Ovary (tissue), 9 donors: Measurements from ENCODE around the gene AMBP. TPM values are rescaled to one million over a fixed set of nuclear protein-coding genes. Genes with fewer than 3 reads are reported as not detected.
A peak's percentile ranks its signal among the peaks of the same experiment; 100 is the strongest.

ENCODE experiments used
- DNase-seq, 5 donors: peaks; one replicate each; pipeline ENCODE4 v3.0.0-alpha.2; 2019 to 2020
- H3K27ac ChIP-seq, 2 donors: fragments of 200-600 bp; one replicate each; pipeline versions ENCODE4 v1.5.1 to v1.8.0; 2019 to 2022
- H3K27me3 ChIP-seq: fragments of 200-600 bp; one replicate; pipeline ENCODE4 v1.8.0; 2022
- H3K36me3 ChIP-seq: fragments of 200-600 bp; sonication (generic); one replicate; pipeline ENCODE4 v1.5.1; 2019
- H3K4me1 ChIP-seq: one replicate; pipeline ENCODE4 v1.8.1; 2013; ENCODE audit warnings: mild to moderate bottlenecking, moderate library complexity; ENCODE audit not compliant: insufficient read depth
- H3K4me3 ChIP-seq: fragments of 200-600 bp; sonication (generic); one replicate; pipeline ENCODE4 v1.5.1; 2017
- H3K9me3 ChIP-seq, 2 donors: fragments of 200-600 bp in 1 of 2; sonication (generic) in 1 of 2; one replicate each; pipeline versions ENCODE4 v1.5.1 to v1.8.1; 2013 to 2019; ENCODE audit warnings: mild to moderate bottlenecking in 1 of 2, moderate library complexity in 1 of 2
- CTCF ChIP-seq, 3 donors: fragments of 450-650 bp in 2 of 3; fragments of 200-600 bp in 1 of 3; IDR thresholded peaks; one replicate each; pipeline versions ENCODE4 v1.5.1 to v1.8.0; 2016 to 2022; ENCODE audit warnings: antibody characterized with exemption in 3 of 3, mild to moderate bottlenecking in 1 of 3
- EP300 ChIP-seq: sonication (generic); formaldehyde crosslinking; IDR thresholded peaks from one replicate; pipeline ENCODE4 v1.6.1; 2017; ENCODE audit warnings: antibody characterized with exemption
- POLR2A ChIP-seq: fragments of 450-650 bp; IDR thresholded peaks from one replicate; pipeline ENCODE4 v1.6.1; 2017; ENCODE audit warnings: antibody characterized with exemption, mild to moderate bottlenecking, moderate library complexity
- WGBS, 3 donors: extraction: QIAGEN DNeasy Blood & Tissue Kit in 1 of 3; methylation state at CpG; one replicate each; pipeline versions ENCODE4 v1.1.5 to v1.1.7; 2013 to 2017; 5-methylcytosine and 5-hydroxymethylcytosine counted together
- intact Hi-C, 4 donors: fragments of 100-400 bp; cut with DNase I; formaldehyde crosslinking; loops; one replicate each; pipeline versions ENCODE4 v1.11.0 to v1.15.1; 2022 to 2023
- polyA plus RNA-seq, 2 donors: library from polyadenylated mRNA; stranded (reverse); fragments of 200-250 nt in 1 of 2; fragments of 350-450 nt in 1 of 2; fragmentation: Illumina TruSeq in 1 of 2; extraction: RNeasy Lipid Tissue Mini Kit (QIAGEN cat#74804) in 1 of 2; gene quantifications; one replicate each; pipeline ENCODE4 v1.2.3, GENCODE V29; 2013 to 2014
- total RNA-seq, 7 donors: library from RNA; depleted of rRNA in 2 of 7; stranded (reverse); fragments of >200 nt in 2 of 7; fragmentation: NEBNext Ultra II Directional in 3 of 7; extraction: Animal tissue kit (Norgen Biotek cat#: 25700) in 3 of 7; gene quantifications; one replicate each; pipeline versions ENCODE4 v1.1.0 to v1.2.4, GENCODE V29; 2016 to 2023
- donor health status: DM: no; HTN: no; CAD: no; lungs with moderate emphysema.
- donor health status: DM: no; HTN: no; CAD: no.
- donor health status: Bipolar disorder and iron deficiency.
- donor health status: DM: yes; HTN: yes; CAD: no.
- donor health status: DM: no; HTN: no; CAD: no.
- donor health status: DM: yes; HTN: yes; CAD: no.

AMBP gene
- total and polyA plus RNA-seq, 9 donors = 0.15 to 3.9 (median 0.62) TPM; not detected in 3

- H3K27me3 ChIP-seq = no peaks in the 10 kb centered on the region
- H3K36me3 ChIP-seq = no peaks in the 10 kb centered on the region
- peak; percentile 86 to 93 (median 90) for DNase-seq
- H3K27ac ChIP-seq = no peak overlapping the region
- no peak overlapping the region for H3K4me3 ChIP-seq
- intact Hi-C loops = loop anchor here (2.0 to 5.0 kb wide), 3 partner anchors 205 to 210 kb away; no protein-coding TSS in a partner anchor
- H3K9me3 ChIP-seq = no peaks in the 10 kb centered on the region
- WGBS, 3 donors = 45 to 50% (median 46%) methylated on average over 10 of the region's 10 CpGs
- no peaks in the 10 kb centered on the region for H3K4me1 ChIP-seq
- TF ChIP-seq EP300 (no peak), POLR2A (no peak), CTCF (IDR thresholded peaks at IDR 0.05) (peak; percentile 83 to 87 (median 84))
Measured at GRCh38 chr9:114082017-114082762, 4.1 kb upstream of the AMBP start.

GRCh38 chr9:114081441-114082016 lies 3.4 kb upstream of the AMBP start:
- intact Hi-C loops = loop anchor here (2.0 to 5.0 kb wide), 3 partner anchors 206 to 211 kb away; no protein-coding TSS in a partner anchor
- WGBS, 3 donors = 67 to 71% (median 67%) methylated on average over 6 of the region's 6 CpGs
- no peak overlapping the region for H3K4me3 ChIP-seq
- no peaks in the 10 kb centered on the region for H3K9me3 ChIP-seq
- no peaks in the 10 kb centered on the region for H3K4me1 ChIP-seq
- no peak for TF ChIP-seq EP300
- no peak for TF ChIP-seq POLR2A
- TF ChIP-seq CTCF (IDR thresholded peaks at IDR 0.05) = no peak
- no peaks in the 10 kb centered on the region for H3K36me3 ChIP-seq
- no peak overlapping the region for H3K27ac ChIP-seq
- no peak for DNase-seq
- H3K27me3 ChIP-seq = no peaks in the 10 kb centered on the region

- H3K27me3 ChIP-seq = no peaks in the 10 kb centered on the region
- H3K36me3 ChIP-seq = no peaks in the 10 kb centered on the region
- intact Hi-C loops = loop anchor here in 3 of 4 donors (5.0 kb wide), 2 partner anchors 206 to 211 kb away; no protein-coding TSS in a partner anchor
- TF ChIP-seq POLR2A = no peak
- TF ChIP-seq EP300 = no peak
- H3K9me3 ChIP-seq = no peaks in the 10 kb centered on the region
- no peak overlapping the region for H3K4me3 ChIP-seq
- no peak for DNase-seq
- no peaks in the 10 kb centered on the region for H3K4me1 ChIP-seq
- H3K27ac ChIP-seq = no peak overlapping the region
- WGBS, 3 donors = 75 to 92% (median 82%) methylated on average over 7 of the region's 7 CpGs
Measured at GRCh38 chr9:114080773-114081440, 2.8 kb upstream of the AMBP start.

- DNase-seq = no peak
- H3K36me3 ChIP-seq = no peaks in the 10 kb centered on the region
- H3K27ac ChIP-seq = no peak overlapping the region
- H3K4me3 ChIP-seq = no peak overlapping the region
- H3K9me3 ChIP-seq = no peaks in the 10 kb centered on the region
- H3K27me3 ChIP-seq = no peaks in the 10 kb centered on the region
- intact Hi-C loops = loop anchor here in 3 of 4 donors (5.0 kb wide), 2 partner anchors 207 to 212 kb away; no protein-coding TSS in a partner anchor
- no peak for TF ChIP-seq POLR2A
- TF ChIP-seq CTCF (IDR thresholded peaks at IDR 0.05) = no peak
- no peak for TF ChIP-seq EP300
- 90 to 91% (median 90%) methylated on average over 5 of the region's 5 CpGs for WGBS, 3 donors
- H3K4me1 ChIP-seq = no peaks in the 10 kb centered on the region
Measured at GRCh38 chr9:114080195-114080772, 2.2 kb upstream of the AMBP start.
